ENCODE results near the gene NAA40.

The NAA40 gene

DNA sequence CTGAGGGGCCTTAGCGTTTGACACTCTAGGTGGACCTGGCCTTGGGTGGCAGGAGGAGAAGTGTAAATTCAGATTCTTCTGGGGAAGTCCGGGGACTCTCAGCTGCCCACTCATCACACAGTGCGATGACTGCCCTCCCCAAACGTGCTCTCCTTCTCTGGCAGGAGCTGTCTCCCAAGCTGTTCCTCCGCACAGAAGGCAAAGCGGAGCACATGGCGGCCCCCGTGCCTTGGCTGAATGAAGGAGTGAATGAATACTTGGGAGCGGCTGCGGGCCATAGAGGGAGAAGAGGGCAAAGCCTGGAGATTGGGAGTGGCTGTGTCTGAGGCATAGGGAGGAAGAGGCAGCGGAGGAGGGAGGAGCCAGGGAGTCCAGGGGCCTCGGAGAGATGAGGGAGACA, 6.9 kb upstream of the NAA40 start:
- H3F3A ChIP-seq (ENCODE audit: control insufficient read depth, insufficient read depth): no peaks in the 10 kb centered on the region
- H3K27me3 ChIP-seq (ENCODE audit: control insufficient read depth, low read length): peaks cover 8% of the 10 kb centered on the region; the same call in 1 of the 2 replicates
- no peak overlapping the region for H3K4me3 ChIP-seq (ENCODE audit: low read length)
- no peak overlapping the region for H3K27ac ChIP-seq (ENCODE audit: low read depth, low read length)
- TF ChIP-seq, protein P1, sequence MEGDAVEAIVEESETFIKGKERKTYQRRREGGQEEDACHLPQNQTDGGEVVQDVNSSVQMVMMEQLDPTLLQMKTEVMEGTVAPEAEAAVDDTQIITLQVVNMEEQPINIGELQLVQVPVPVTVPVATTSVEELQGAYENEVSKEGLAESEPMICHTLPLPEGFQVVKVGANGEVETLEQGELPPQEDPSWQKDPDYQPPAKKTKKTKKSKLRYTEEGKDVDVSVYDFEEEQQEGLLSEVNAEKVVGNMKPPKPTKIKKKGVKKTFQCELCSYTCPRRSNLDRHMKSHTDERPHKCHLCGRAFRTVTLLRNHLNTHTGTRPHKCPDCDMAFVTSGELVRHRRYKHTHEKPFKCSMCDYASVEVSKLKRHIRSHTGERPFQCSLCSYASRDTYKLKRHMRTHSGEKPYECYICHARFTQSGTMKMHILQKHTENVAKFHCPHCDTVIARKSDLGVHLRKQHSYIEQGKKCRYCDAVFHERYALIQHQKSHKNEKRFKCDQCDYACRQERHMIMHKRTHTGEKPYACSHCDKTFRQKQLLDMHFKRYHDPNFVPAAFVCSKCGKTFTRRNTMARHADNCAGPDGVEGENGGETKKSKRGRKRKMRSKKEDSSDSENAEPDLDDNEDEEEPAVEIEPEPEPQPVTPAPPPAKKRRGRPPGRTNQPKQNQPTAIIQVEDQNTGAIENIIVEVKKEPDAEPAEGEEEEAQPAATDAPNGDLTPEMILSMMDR (IDR thresholded peaks at IDR 0.05; ENCODE audit: low read depth, low read length, poor library complexity, severe bottlenecking): no peak
- no peak for TF ChIP-seq EZH2phosphoT487 (IDR thresholded peaks at IDR 0.05; ENCODE audit: borderline replicate concordance, low read length)
- H3K36me3 ChIP-seq (ENCODE audit: control insufficient read depth, low read length): no peaks in the 10 kb centered on the region
- no peak overlapping the region for H3K4me2 ChIP-seq (ENCODE audit: low read length)
- H3K9me3 ChIP-seq (ENCODE audit: control insufficient read depth, insufficient read depth, low read length): no peaks in the 10 kb centered on the region
- H3K79me2 ChIP-seq (ENCODE audit: control insufficient read depth, low read length): no peaks in the 10 kb centered on the region
- no peaks in the 10 kb centered on the region; the same call in 1 of the 2 replicates for H3K4me1 ChIP-seq (ENCODE audit: control insufficient read depth, low read length)
- H3K9me2 ChIP-seq (replicated peaks; ENCODE audit: control insufficient read depth, low read length): no peaks in the 10 kb centered on the region
- no peaks in the 10 kb centered on the region for H4K20me1 ChIP-seq (ENCODE audit: control insufficient read depth, insufficient read depth, low read depth, low read length)

DNA sequence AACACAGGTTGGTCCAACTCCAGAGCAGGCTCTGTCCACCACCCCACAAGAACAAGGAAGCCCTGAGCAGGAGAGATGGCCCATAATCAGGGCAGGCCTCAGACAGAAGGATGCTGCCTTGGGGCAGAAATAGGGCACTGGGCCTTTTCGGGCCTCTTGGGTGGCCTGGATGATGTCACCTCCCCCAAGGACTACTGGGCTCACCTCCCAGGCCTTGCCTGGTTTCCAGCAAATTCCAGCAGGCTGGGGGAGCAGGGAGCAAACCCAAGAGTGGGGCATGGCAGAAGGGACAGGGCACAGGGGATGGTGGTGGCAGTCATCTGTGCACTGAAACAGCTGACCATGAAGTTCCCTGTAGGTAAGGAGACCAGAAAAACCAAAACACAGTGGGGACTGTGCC, 5.3 kb upstream of the NAA40 start:
- peaks cover 5% of the 10 kb centered on the region; the same call in 1 of the 2 replicates for H3K27me3 ChIP-seq (ENCODE audit: control insufficient read depth, low read length)
- no peaks in the 10 kb centered on the region for H3K79me2 ChIP-seq (ENCODE audit: control insufficient read depth, low read length)
- no peak overlapping the region for H3K4me2 ChIP-seq (ENCODE audit: low read length)
- H3K9me3 ChIP-seq (ENCODE audit: control insufficient read depth, insufficient read depth, low read length): no peaks in the 10 kb centered on the region
- no peak for TF ChIP-seq EZH2phosphoT487 (IDR thresholded peaks at IDR 0.05; ENCODE audit: borderline replicate concordance, low read length)
- TF ChIP-seq, protein P1 (IDR thresholded peaks at IDR 0.05; ENCODE audit: low read depth, low read length, poor library complexity, severe bottlenecking): no peak
- H4K20me1 ChIP-seq (ENCODE audit: control insufficient read depth, insufficient read depth, low read depth, low read length): no peaks in the 10 kb centered on the region
- no peak overlapping the region for H3K4me3 ChIP-seq (ENCODE audit: low read length)
- H3K27ac ChIP-seq (ENCODE audit: low read depth, low read length): no peak overlapping the region
- H3F3A ChIP-seq (ENCODE audit: control insufficient read depth, insufficient read depth): no peaks in the 10 kb centered on the region
- peaks cover 10% of the 10 kb centered on the region for H3K4me1 ChIP-seq (ENCODE audit: control insufficient read depth, low read length)
- no peaks in the 10 kb centered on the region for H3K36me3 ChIP-seq (ENCODE audit: control insufficient read depth, low read length)
- no peaks in the 10 kb centered on the region for H3K9me2 ChIP-seq (replicated peaks; ENCODE audit: control insufficient read depth, low read length)

DNA sequence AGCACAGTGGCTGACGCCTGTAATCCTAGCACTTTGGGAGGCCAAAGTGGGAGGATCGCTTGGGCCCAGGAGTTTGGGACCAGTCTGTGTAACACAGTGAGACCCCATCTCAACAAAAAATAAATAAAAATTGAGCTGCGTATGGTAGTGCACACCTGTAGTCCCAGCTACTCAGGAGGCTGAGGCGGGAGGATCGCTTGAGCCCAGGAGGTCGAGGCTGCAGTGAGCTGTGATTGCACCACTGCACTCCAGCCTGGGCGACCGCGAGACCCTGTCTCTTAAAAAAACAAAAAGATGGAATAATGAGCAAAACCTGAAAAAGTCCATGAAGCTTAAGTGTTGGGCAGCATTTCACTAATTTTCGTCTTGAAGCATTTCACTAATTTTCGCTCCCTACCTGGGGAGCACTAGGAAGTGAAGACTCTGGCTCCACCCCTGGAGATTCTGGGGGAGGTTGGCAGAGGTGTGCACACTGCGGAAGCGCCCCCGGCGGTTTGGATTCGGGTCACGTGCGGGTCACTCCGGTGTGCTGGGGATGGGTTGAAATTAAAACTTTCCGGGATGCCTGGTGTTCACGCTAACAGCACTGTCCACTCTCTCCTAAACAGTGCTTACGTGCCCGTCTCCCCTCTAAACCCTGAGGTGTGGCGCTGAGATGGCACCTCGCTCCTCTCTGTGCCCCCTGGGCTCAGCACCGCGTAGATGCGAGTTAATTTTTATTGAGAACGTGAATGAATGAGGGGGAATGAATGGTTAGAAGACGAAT, 906 bp upstream of the NAA40 start:
- H3K9me3 ChIP-seq (ENCODE audit: control insufficient read depth, insufficient read depth, low read length): no peaks in the 10 kb centered on the region
- no peaks in the 10 kb centered on the region for H3K9me2 ChIP-seq (replicated peaks; ENCODE audit: control insufficient read depth, low read length)
- H4K20me1 ChIP-seq (ENCODE audit: control insufficient read depth, insufficient read depth, low read depth, low read length): no peaks in the 10 kb centered on the region
- peaks cover 41% of the 10 kb centered on the region for H3K79me2 ChIP-seq (ENCODE audit: control insufficient read depth, low read length)
- H3F3A ChIP-seq (ENCODE audit: control insufficient read depth, insufficient read depth): peaks cover 5% of the 10 kb centered on the region; the same call in 1 of the 2 replicates
- H3K4me3 ChIP-seq (ENCODE audit: low read length): peak overlapping the region; percentile 90
- H3K27me3 ChIP-seq (ENCODE audit: control insufficient read depth, low read length): no peaks in the 10 kb centered on the region
- H3K4me2 ChIP-seq (ENCODE audit: low read length): peak overlapping the region; percentile 99
- TF ChIP-seq, protein P1 (IDR thresholded peaks at IDR 0.05; ENCODE audit: low read depth, low read length, poor library complexity, severe bottlenecking): peak; percentile 44
- no peak for TF ChIP-seq EZH2phosphoT487 (IDR thresholded peaks at IDR 0.05; ENCODE audit: borderline replicate concordance, low read length)
- H3K36me3 ChIP-seq (ENCODE audit: control insufficient read depth, low read length): peaks cover 23% of the 10 kb centered on the region
- peaks cover 28% of the 10 kb centered on the region for H3K4me1 ChIP-seq (ENCODE audit: control insufficient read depth, low read length)
- H3K27ac ChIP-seq (ENCODE audit: low read depth, low read length): peak overlapping the region; percentile 80

Data from DOHH2 (cell line).